Measurements from ENCODE around the gene SORBS2.

Gene SORBS2

GRCh38 chr4:185796176-185796575, 15.8 kb downstream of the SORBS2 start:
- Histone ChIP-seq H3K27me3 (ENCODE audit: low read depth, low read length) (no peaks in the 10 kb centered on the region), H2AFZ (ENCODE audit: low read depth, low read length) (no peak overlapping the region), H3K9me3 (ENCODE audit: insufficient read depth, low read length) (no peaks in the 10 kb centered on the region), H3K4me3 (ENCODE audit: low read length) (no peak overlapping the region), H3K79me2 (ENCODE audit: low read length) (no peaks in the 10 kb centered on the region), H3K4me2 (ENCODE audit: low read length) (no peak overlapping the region), H3K9ac (ENCODE audit: low read length) (no peak overlapping the region), H3K36me3 (replicated peaks; ENCODE audit: low read depth, low read length) (no peaks in the 10 kb centered on the region), H4K20me1 (ENCODE audit: insufficient read depth, low read length) (no peaks in the 10 kb centered on the region), H3K27ac (ENCODE audit: low read length) (no peak overlapping the region), H3K4me1 (ENCODE audit: low read length) (no peaks in the 10 kb centered on the region)
- TF ChIP-seq EZH2phosphoT487 (IDR thresholded peaks at IDR 0.05; ENCODE audit: low read depth) = no peak
- TF ChIP-seq CTCF (IDR thresholded peaks at IDR 0.05; ENCODE audit: low read depth, low read length) = no peak

- Histone ChIP-seq H3K79me2 (ENCODE audit: low read length) (no peaks in the 10 kb centered on the region), H4K20me1 (ENCODE audit: insufficient read depth, low read length) (no peaks in the 10 kb centered on the region), H3K4me2 (ENCODE audit: low read length) (no peak overlapping the region), H3K4me1 (ENCODE audit: low read length) (no peaks in the 10 kb centered on the region), H3K27ac (ENCODE audit: low read length) (no peak overlapping the region), H3K9ac (ENCODE audit: low read length) (no peak overlapping the region), H3K4me3 (ENCODE audit: low read length) (no peak overlapping the region), H3K9me3 (ENCODE audit: insufficient read depth, low read length) (no peaks in the 10 kb centered on the region), H2AFZ (ENCODE audit: low read depth, low read length) (no peak overlapping the region), H3K36me3 (replicated peaks; ENCODE audit: low read depth, low read length) (no peaks in the 10 kb centered on the region), H3K27me3 (ENCODE audit: low read depth, low read length) (no peaks in the 10 kb centered on the region)
- TF ChIP-seq CTCF (IDR thresholded peaks at IDR 0.05; ENCODE audit: low read depth, low read length) (no peak), EZH2phosphoT487 (IDR thresholded peaks at IDR 0.05; ENCODE audit: low read depth) (no peak)
Measured at GRCh38 chr4:185794637-185795036, 17.4 kb downstream of the SORBS2 start.

GRCh38 chr4:185793716-185794115, 18.3 kb downstream of the SORBS2 start:
- Histone ChIP-seq H3K4me2 (ENCODE audit: low read length) (no peak overlapping the region), H3K27me3 (ENCODE audit: low read depth, low read length) (no peaks in the 10 kb centered on the region), H3K27ac (ENCODE audit: low read length) (no peak overlapping the region), H3K36me3 (replicated peaks; ENCODE audit: low read depth, low read length) (no peaks in the 10 kb centered on the region), H3K9me3 (ENCODE audit: insufficient read depth, low read length) (no peaks in the 10 kb centered on the region), H2AFZ (ENCODE audit: low read depth, low read length) (no peak overlapping the region), H3K4me1 (ENCODE audit: low read length) (0 out of 2 replicates have a peak, but pooled peaks cover under 1% of the 10 kb centered on the region), H3K4me3 (ENCODE audit: low read length) (no peak overlapping the region), H3K9ac (ENCODE audit: low read length) (no peak overlapping the region), H3K79me2 (ENCODE audit: low read length) (no peaks in the 10 kb centered on the region), H4K20me1 (ENCODE audit: insufficient read depth, low read length) (no peaks in the 10 kb centered on the region)
- TF ChIP-seq EZH2phosphoT487 (IDR thresholded peaks at IDR 0.05; ENCODE audit: low read depth) = no peak
- no peak for TF ChIP-seq CTCF (IDR thresholded peaks at IDR 0.05; ENCODE audit: low read depth, low read length)

- Histone ChIP-seq H4K20me1 (ENCODE audit: insufficient read depth, low read length) (no peaks in the 10 kb centered on the region), H3K4me1 (ENCODE audit: low read length) (0 out of 2 replicates have a peak, but pooled peaks cover 4% of the 10 kb centered on the region), H3K27me3 (ENCODE audit: low read depth, low read length) (no peaks in the 10 kb centered on the region), H2AFZ (ENCODE audit: low read depth, low read length) (no peak overlapping the region), H3K4me2 (ENCODE audit: low read length) (no peak overlapping the region), H3K36me3 (replicated peaks; ENCODE audit: low read depth, low read length) (no peaks in the 10 kb centered on the region), H3K79me2 (ENCODE audit: low read length) (no peaks in the 10 kb centered on the region), H3K27ac (ENCODE audit: low read length) (no peak overlapping the region), H3K9ac (ENCODE audit: low read length) (no peak overlapping the region), H3K4me3 (ENCODE audit: low read length) (no peak overlapping the region), H3K9me3 (ENCODE audit: insufficient read depth, low read length) (no peaks in the 10 kb centered on the region)
- no peak for TF ChIP-seq EZH2phosphoT487 (IDR thresholded peaks at IDR 0.05; ENCODE audit: low read depth)
- no peak for TF ChIP-seq CTCF (IDR thresholded peaks at IDR 0.05; ENCODE audit: low read depth, low read length)
Measured at GRCh38 chr4:185793116-185793485, 18.9 kb downstream of the SORBS2 start.
